GM13977 (cell line): ENCODE results near the gene OR10J1.
"Not testable (repeated sequence)": the region's sequence is repeated elsewhere in the genome, so short reads cannot be mapped to it uniquely, and the experiment has no call there.

Source experiments
- DNase-seq: peaks from one replicate; pipeline ENCODE4 v3.0.0; 2012; ENCODE audit warnings: low spot score
- CTCF ChIP-seq: IDR thresholded peaks from 2 replicates; pipeline ENCODE4 v1.5.1; 2012; ENCODE audit warnings: mild to moderate bottlenecking, control low read depth; ENCODE audit not compliant: insufficient read depth; ENCODE audit errors: extremely low read depth, missing control alignments
- in situ Hi-C: fragments of 300-500 bp; cut with MboI; formaldehyde crosslinking; loops from one replicate; pipeline ENCODE4 v1.12.0; 2022; ENCODE audit warnings: low sequenced_read_pairs, low pct_unique_long_range_greater_than_20kb, mixed read lengths, inconsistent platforms; ENCODE audit not compliant: unreplicated experiment

Gene OR10J1

GRCh38 chr1:159444511-159444910 is 5.0 kb downstream of the OR10J1 start:
- no peak for DNase-seq
- in situ Hi-C loops = no loop called here

GRCh38 chr1:159448181-159448580 is 8.7 kb downstream of the OR10J1 start:
- DNase-seq = no peak
- TF ChIP-seq CTCF = no peak
- in situ Hi-C loops = no loop called here

More at GRCh38 chr1:159444511-159444910, 5.0 kb downstream of the OR10J1 start:
- no peak for TF ChIP-seq CTCF

GRCh38 chr1:159449605-159450004 is 10.1 kb downstream of the OR10J1 start:
- DNase-seq = not testable (repeated sequence)

GRCh38 chr1:159459551-159459950 is 20.0 kb downstream of the OR10J1 start:
- in situ Hi-C loops = no loop called here
- TF ChIP-seq CTCF = no peak
- no peak for DNase-seq

More at GRCh38 chr1:159449605-159450004, 10.1 kb downstream of the OR10J1 start:
- in situ Hi-C loops = not testable (repeated sequence)

GRCh38 chr1:159465191-159465603 is 25.7 kb downstream of the OR10J1 start:
- in situ Hi-C loops = no loop called here
- no peak for DNase-seq
- TF ChIP-seq CTCF = no peak

GRCh38 chr1:159468321-159468720 is 28.8 kb downstream of the OR10J1 start:
- no peak for DNase-seq
- TF ChIP-seq CTCF = no peak
- in situ Hi-C loops = no loop called here

- TF ChIP-seq CTCF = no peak
- no peak for DNase-seq
- in situ Hi-C loops = no loop called here
Measured at GRCh38 chr1:159469921-159470533, 30.5 kb downstream of the OR10J1 start.
